D721Med (cell line): ENCODE data around the gene USP22.

ENCODE experiments used
- DNase-seq: peaks from one replicate; pipeline ENCODE4 v3.0.0; 2011; ENCODE audit warnings: low spot score; ENCODE audit not compliant: insufficient read length
- FAIRE-seq: peaks from 2 replicates; lab custom pipeline; 2011; peaks lifted over from hg19 to GRCh38; lab: Jason Lieb, UNC
- TF ChIP-seq, protein P1 (sequence below): IDR thresholded peaks from 2 replicates; pipeline ENCODE4 v1.5.1; 2012; ENCODE audit warnings: mild to moderate bottlenecking, control low read depth; ENCODE audit not compliant: insufficient read depth; ENCODE audit errors: missing control alignments

USP22 gene

DNA sequence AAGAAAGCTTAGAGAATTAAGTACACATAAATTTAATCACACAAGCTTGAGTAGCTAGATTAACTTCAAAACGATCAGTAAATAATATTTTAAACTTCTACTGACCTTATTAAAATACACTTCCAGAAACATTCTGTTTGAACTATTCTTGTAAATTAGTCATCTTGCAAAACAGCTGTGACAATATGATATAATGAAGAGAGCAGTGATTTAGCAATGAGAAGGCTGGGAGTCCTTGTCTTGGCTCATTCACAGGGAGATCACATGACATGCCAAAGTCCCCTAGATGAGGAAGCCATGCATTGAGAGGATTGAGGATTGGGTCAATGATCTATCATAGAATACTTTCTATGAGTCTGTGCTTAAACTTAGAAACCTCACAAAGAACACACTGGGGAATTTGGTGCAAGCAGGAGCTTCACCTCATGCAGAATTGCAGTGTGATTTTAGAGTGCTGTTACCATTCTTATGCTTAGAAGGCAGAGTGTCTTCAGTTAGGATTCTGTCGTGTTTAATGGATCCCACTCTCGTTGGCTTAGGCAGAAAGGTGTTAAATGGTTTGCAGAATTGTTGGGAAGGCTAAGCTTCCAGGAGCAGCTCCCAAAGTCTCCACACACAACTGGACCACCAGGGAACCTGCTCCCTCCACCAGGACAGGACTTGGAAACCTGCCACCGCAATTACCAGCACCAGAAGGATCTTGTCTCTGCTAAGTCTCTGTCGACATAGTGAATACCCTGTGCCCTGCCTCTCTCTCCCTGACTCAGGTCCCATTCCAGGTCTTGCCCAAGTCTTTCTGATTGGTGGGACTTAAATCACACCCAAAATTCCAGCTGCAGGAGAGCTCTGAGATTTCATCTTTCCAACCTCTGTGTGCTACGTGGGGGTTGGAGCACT, 87.1 kb downstream of the USP22 start:
- no peak for FAIRE-seq
- TF ChIP-seq, protein P1, sequence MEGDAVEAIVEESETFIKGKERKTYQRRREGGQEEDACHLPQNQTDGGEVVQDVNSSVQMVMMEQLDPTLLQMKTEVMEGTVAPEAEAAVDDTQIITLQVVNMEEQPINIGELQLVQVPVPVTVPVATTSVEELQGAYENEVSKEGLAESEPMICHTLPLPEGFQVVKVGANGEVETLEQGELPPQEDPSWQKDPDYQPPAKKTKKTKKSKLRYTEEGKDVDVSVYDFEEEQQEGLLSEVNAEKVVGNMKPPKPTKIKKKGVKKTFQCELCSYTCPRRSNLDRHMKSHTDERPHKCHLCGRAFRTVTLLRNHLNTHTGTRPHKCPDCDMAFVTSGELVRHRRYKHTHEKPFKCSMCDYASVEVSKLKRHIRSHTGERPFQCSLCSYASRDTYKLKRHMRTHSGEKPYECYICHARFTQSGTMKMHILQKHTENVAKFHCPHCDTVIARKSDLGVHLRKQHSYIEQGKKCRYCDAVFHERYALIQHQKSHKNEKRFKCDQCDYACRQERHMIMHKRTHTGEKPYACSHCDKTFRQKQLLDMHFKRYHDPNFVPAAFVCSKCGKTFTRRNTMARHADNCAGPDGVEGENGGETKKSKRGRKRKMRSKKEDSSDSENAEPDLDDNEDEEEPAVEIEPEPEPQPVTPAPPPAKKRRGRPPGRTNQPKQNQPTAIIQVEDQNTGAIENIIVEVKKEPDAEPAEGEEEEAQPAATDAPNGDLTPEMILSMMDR: no peak
- no peak for DNase-seq

DNA sequence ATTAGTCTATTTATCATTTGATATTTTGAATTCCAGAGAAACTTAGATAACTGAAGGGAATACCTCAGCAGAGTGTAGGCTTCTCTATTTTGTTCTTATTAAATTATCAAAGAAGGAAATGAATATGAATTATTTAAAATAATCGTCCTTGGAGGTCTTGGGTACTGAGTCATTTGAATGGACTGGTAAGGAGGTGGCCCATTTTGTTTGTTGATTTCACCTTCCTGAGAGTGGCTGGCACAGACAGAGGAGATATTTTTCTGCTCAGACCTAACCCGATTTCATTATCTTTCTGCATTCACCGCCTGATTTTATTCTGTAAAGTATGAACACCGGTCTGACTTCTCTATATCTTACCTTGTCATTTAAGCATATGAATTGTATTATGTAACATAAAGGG, 88.0 kb downstream of the USP22 start:
- DNase-seq (no peak), FAIRE-seq (no peak)
- TF ChIP-seq, protein P1: no peak

DNA sequence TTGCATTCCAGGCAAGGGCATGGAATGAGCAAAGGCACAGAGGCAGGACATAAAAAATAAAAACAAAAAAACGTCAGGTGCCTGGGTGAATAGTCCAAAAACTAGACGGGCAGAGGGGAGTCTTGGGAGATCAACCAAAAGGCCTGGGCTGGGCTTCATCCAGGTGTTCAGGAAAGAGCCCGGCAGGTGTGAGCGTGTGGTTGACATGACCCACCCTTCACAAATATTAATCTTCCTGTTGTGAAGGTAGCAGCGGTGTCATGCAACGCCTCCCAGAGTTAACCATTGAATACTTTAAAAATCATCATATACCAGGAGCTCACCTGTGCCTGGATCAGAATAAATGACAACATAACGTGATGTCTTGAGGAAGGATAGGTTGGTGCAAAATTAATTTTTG, 90.6 kb downstream of the USP22 start:
- no peak for DNase-seq
- TF ChIP-seq, protein P1: no peak
- no peak for FAIRE-seq
